ENCODE results near the gene MZT1.

The MZT1 gene

DNA sequence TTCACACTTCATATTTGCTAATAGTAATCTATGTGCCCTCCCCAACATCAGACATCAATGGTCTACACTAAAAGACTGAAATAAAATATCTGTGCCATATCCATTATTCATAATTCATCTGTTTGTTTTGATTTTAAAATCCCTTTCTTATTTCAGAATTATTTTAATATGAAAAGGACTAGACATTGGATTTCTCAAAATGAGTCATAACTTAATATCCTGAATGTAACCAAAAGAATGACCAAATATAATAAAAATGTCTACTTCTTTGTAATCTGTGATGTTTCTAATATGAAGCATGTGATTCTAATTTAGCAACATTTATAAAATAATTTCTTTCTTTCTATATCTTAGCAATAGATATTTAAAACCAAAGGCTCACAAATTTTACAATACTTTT is 64.9 kb downstream of the MZT1 start:
- TF ChIP-seq, protein P1, sequence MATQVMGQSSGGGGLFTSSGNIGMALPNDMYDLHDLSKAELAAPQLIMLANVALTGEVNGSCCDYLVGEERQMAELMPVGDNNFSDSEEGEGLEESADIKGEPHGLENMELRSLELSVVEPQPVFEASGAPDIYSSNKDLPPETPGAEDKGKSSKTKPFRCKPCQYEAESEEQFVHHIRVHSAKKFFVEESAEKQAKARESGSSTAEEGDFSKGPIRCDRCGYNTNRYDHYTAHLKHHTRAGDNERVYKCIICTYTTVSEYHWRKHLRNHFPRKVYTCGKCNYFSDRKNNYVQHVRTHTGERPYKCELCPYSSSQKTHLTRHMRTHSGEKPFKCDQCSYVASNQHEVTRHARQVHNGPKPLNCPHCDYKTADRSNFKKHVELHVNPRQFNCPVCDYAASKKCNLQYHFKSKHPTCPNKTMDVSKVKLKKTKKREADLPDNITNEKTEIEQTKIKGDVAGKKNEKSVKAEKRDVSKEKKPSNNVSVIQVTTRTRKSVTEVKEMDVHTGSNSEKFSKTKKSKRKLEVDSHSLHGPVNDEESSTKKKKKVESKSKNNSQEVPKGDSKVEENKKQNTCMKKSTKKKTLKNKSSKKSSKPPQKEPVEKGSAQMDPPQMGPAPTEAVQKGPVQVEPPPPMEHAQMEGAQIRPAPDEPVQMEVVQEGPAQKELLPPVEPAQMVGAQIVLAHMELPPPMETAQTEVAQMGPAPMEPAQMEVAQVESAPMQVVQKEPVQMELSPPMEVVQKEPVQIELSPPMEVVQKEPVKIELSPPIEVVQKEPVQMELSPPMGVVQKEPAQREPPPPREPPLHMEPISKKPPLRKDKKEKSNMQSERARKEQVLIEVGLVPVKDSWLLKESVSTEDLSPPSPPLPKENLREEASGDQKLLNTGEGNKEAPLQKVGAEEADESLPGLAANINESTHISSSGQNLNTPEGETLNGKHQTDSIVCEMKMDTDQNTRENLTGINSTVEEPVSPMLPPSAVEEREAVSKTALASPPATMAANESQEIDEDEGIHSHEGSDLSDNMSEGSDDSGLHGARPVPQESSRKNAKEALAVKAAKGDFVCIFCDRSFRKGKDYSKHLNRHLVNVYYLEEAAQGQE (IDR thresholded peaks at IDR 0.05; ENCODE audit: insufficient read depth in 1 of 2, low read depth in 2 of 2, low read length in 2 of 2): no peak
- TF ChIP-seq TAF1 (IDR thresholded peaks at IDR 0.05; ENCODE audit: borderline replicate concordance, insufficient read depth, low read length) (no peak), FOXP2 (optimal IDR thresholded peaks at IDR 0.05; ENCODE audit: borderline replicate concordance, extremely low read depth, extremely low read length, insufficient read depth) (no peak), POLR2AphosphoS5 (IDR thresholded peaks at IDR 0.05; ENCODE audit: low read depth, low read length) (no peak), SIN3A (IDR thresholded peaks at IDR 0.05; ENCODE audit: borderline replicate concordance, insufficient read depth, low read length) (no peak)
